NT2/D1 (cell line): Measurements from ENCODE around the gene NDUFAF8.

Experiments used
- SUZ12 ChIP-seq: IDR thresholded peaks from 2 replicates; pipeline ENCODE4 v1.6.1; 2011; ENCODE audit not compliant: insufficient read length, insufficient read depth; ENCODE audit errors: extremely low read depth
- YY1 ChIP-seq: IDR thresholded peaks from 2 replicates; pipeline ENCODE4 v1.6.1; 2011; ENCODE audit not compliant: insufficient read length, insufficient read depth
- ZNF274 ChIP-seq: IDR thresholded peaks from 2 replicates; pipeline ENCODE4 v1.6.1; 2011; ENCODE audit warnings: mild to moderate bottlenecking, low read depth, low read length

DNA sequence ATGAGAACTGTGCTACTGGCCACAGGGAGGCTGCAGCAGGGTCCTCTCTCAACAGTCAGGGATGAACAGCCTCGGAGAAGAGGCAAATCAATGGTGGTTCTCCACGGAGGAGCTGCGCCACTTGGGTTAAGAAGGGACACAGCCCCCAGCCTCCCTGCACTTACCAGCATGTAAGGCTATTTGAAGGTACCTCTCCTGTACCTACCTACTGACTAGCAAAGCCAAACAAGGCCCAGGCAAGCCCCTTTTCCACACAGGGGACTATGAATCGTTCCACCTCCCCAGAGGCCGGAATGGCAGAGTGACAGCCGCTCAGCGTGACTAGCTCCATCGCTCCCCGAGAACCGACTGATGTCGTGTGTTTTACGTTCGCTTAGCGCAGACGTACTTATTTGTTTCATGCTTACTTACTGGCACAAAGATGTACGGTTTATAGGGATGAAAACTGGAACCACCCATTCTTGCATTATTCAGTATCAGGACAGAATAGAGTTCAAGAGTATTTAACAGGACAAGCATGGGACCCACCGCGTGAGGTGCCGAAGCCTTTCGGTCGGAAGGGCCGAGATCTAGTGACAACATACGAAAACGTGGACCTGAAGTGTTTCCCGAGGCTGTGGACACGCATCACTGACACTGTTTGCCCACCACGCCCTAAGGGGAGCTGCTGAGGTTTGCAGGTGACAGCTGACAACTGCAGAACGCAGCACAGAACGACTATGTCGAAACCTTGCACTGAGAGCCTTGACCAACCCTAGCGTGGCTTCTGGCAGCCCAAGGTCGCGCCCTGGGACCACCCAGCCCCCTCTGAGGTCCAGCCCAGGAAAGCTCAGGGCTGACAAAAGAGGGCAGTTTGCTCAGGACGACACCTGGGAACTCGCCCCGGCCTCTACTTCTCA lies 1.3 kb upstream of the NDUFAF8 start:
- no peak for TF ChIP-seq YY1
- no peak for TF ChIP-seq ZNF274
- TF ChIP-seq SUZ12 = no peak
